Osteoblast (primary cell): Measurements from ENCODE around the gene TMED9. TPM values are rescaled to one million over a fixed set of nuclear protein-coding genes. Genes with fewer than 3 reads are reported as not detected.

ENCODE experiments used
- DNase-seq: peaks from one replicate; pipeline ENCODE4 v3.0.0; 2011; ENCODE audit warnings: low spot score, mixed read lengths; ENCODE audit not compliant: insufficient read length; ENCODE audit errors: missing footprints
- H2AFZ ChIP-seq: 2 replicates; pipeline ENCODE4 v1.6.0; 2011; ENCODE audit warnings: mild to moderate bottlenecking, low read length
- H3K27ac ChIP-seq: 2 replicates; pipeline ENCODE4 v1.5.1; 2011; ENCODE audit warnings: mild to moderate bottlenecking, low read depth, low read length, moderate library complexity
- H3K27me3 ChIP-seq: 2 replicates; pipeline ENCODE4 v1.6.0; 2012; ENCODE audit warnings: mild to moderate bottlenecking, control low read depth, inconsistent platforms, low read length, moderate library complexity; ENCODE audit not compliant: insufficient read depth
- H3K36me3 ChIP-seq: 2 replicates; pipeline ENCODE4 v1.5.1; 2011; ENCODE audit warnings: mild to moderate bottlenecking, low read length, control low read depth, moderate library complexity; ENCODE audit not compliant: insufficient read depth
- H3K4me1 ChIP-seq: 2 replicates; pipeline ENCODE4 v1.5.1; 2011; ENCODE audit warnings: mild to moderate bottlenecking, low read length, control low read depth, moderate library complexity; ENCODE audit not compliant: insufficient read depth
- H3K4me2 ChIP-seq: 2 replicates; pipeline ENCODE4 v1.6.0; 2011; ENCODE audit warnings: mild to moderate bottlenecking, low read length; ENCODE audit not compliant: insufficient read depth
- H3K4me3 ChIP-seq: fragments of 200-600 bp; sonication (generic); 3 replicates; pipeline ENCODE4 v1.5.1; 2012; ENCODE audit warnings: mild to moderate bottlenecking, low read length, inconsistent platforms; ENCODE audit not compliant: insufficient read depth
- H3K79me2 ChIP-seq: 2 replicates; pipeline ENCODE4 v1.6.0; 2012; ENCODE audit warnings: mild to moderate bottlenecking, low read length, control low read depth, inconsistent platforms; ENCODE audit not compliant: insufficient read depth
- H3K9me3 ChIP-seq: 2 replicates; pipeline ENCODE4 v1.5.1; 2011; ENCODE audit warnings: low read depth, low read length, control low read depth
- H4K20me1 ChIP-seq: 2 replicates; pipeline ENCODE4 v1.6.0; 2012; ENCODE audit warnings: mild to moderate bottlenecking, low read length, control low read depth; ENCODE audit not compliant: insufficient read depth
- CTCF ChIP-seq: IDR thresholded peaks from 2 replicates; pipeline ENCODE4 v1.5.1; 2011; ENCODE audit warnings: mild to moderate bottlenecking, low read depth, low read length, moderate library complexity; ENCODE audit errors: extremely low read depth
- total RNA-seq: library from RNA; depleted of rRNA; stranded (reverse); fragments of >200 nt; gene quantifications from 2 replicates; pipeline ENCODE4 v1.2.3, GENCODE V29; 2012

Gene TMED9
- total RNA-seq, 1 donor, result 96.6 TPM

DNA sequence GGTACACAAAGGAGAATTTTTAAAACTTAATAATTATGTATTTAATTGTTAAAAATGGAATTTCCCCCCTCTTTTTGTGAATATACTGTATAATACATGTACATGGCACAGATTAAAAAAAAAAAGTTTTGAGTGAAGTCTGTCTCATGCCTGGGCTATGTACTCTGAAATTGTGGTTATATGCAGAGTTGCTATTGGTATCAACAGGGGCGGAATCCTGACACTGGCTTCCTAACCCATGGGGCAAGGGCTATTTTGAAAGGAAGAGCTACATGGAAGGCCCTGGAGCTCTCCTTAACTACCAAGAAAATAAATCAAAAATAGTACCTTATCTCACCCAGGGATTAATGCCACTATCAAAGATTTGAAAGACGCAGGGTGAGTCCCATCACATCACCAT, 36.8 kb upstream of the TMED9 start:
- Histone ChIP-seq H3K27ac (no peak overlapping the region), H3K4me3 (peak overlapping the region; percentile 84), H2AFZ (peak overlapping the region; percentile 89), H3K27me3 (peaks cover 7% of the 10 kb centered on the region), H3K4me2 (peak overlapping the region; percentile 87), H3K36me3 (peaks cover 5% of the 10 kb centered on the region), H3K79me2 (peaks cover 44% of the 10 kb centered on the region), H4K20me1 (peaks cover 31% of the 10 kb centered on the region), H3K4me1 (peaks cover 20% of the 10 kb centered on the region), H3K9me3 (no peaks in the 10 kb centered on the region)
- no peak for TF ChIP-seq CTCF
- DNase-seq, result peak; percentile 54

DNA sequence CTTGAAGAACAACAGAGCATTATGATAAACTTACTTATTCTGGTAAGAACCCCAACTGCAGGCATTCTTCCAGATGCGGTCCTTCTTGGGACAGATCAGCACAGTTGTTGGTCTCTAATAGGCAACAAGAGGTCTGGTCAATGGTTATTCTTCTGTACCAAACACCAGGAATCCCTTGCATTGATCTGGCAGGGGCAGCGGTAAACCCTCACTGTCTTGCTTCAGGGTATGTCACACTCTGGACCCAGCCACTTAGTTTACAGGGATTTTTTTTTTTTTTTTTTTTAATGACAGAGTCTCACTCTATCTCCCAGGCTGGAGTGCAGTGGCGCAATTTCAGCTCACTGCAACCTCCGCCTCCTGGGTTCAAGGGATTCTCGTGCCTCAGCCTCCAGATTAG, 36.3 kb upstream of the TMED9 start:
- no peak for TF ChIP-seq CTCF
- Histone ChIP-seq H2AFZ (no peak overlapping the region), H3K4me2 (no peak overlapping the region)

DNA sequence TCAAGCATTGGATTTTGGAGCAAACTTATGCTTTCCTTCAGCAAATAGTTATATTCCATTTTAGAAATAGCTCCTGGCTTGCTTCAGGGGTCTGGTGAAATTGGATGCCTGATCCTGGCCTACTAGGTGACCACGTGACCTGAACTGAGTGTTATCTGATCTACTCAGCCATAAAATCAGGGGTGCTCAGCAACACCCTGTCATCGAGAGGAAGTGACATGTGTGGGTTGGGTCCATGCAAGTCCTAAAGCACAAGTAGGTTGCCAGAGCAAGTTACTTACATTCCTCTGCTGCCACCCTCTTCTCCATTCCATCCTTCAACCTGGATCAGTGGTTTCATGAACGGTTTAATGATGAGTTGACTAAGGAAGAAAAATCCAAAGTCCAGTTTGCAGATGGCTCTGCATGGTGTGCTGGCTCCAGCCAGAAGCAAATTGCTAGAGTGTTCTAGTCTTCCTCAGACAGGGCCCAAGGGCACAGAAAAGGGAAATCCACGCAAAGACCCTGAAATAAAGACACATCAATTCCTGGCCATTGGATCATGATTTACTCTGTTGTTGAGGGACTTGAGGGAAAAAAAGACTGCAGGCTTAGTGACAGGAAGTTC, 34.9 kb upstream of the TMED9 start:
- DNase-seq, result peak; percentile 14
- Histone ChIP-seq H3K9me3 (no peaks in the 10 kb centered on the region), H2AFZ (no peak overlapping the region)

More for the DNA sequence above, 36.3 kb upstream of the TMED9 start:
- Histone ChIP-seq H3K4me3 (no peak overlapping the region), H3K79me2 (peaks cover 39% of the 10 kb centered on the region), H3K27ac (no peak overlapping the region), H3K36me3 (peaks cover under 1% of the 10 kb centered on the region), H3K9me3 (no peaks in the 10 kb centered on the region), H3K27me3 (peaks cover 7% of the 10 kb centered on the region), H3K4me1 (peaks cover 16% of the 10 kb centered on the region), H4K20me1 (peaks cover 27% of the 10 kb centered on the region)
- DNase-seq, result no peak

More for the DNA sequence above, 34.9 kb upstream of the TMED9 start:
- H3K36me3 ChIP-seq, result no peaks in the 10 kb centered on the region
- no peak overlapping the region for H3K4me2 ChIP-seq
- H3K4me1 ChIP-seq, result peaks cover 14% of the 10 kb centered on the region
- peaks cover 25% of the 10 kb centered on the region for H3K79me2 ChIP-seq
- no peak overlapping the region for H3K27ac ChIP-seq
- H3K4me3 ChIP-seq, result no peak overlapping the region
- peaks cover 15% of the 10 kb centered on the region for H4K20me1 ChIP-seq
- H3K27me3 ChIP-seq, result peaks cover 7% of the 10 kb centered on the region
- TF ChIP-seq CTCF, result no peak
